Neural cell (in vitro differentiated cells): Measurements from ENCODE around the gene C11orf16. TPM values are rescaled to one million over a fixed set of nuclear protein-coding genes. Genes with fewer than 3 reads are reported as not detected.

Experiments used
- H2AFZ ChIP-seq: fragments of 200-600, 300-800 bp; sonication (generic), shearing (Covaris generic); 2 replicates; pipeline ENCODE4 v1.6.0; 2014; ENCODE audit warnings: low read depth, mild to moderate bottlenecking, antibody characterized with exemption, low read length, moderate library complexity
- H3F3A ChIP-seq: fragments of 200-600 bp; shearing (Covaris generic); 2 replicates; pipeline ENCODE4 v1.6.1; 2016; ENCODE audit warnings: mild to moderate bottlenecking, moderate library complexity, mixed read lengths, antibody characterized with exemption, low read length; ENCODE audit not compliant: insufficient read depth, poor library complexity, severe bottlenecking
- H3K27ac ChIP-seq: fragments of 200-600, 300-800 bp; sonication (generic), shearing (Covaris generic); 2 replicates; pipeline ENCODE4 v1.5.1; 2014; ENCODE audit warnings: mild to moderate bottlenecking, low read length, moderate library complexity
- H3K27me3 ChIP-seq: fragments of 300-800, 200-600 bp; sonication (generic), shearing (Covaris generic); 2 replicates; pipeline ENCODE4 v1.6.0; 2014; ENCODE audit warnings: mild to moderate bottlenecking, low read depth, low read length, moderate library complexity; ENCODE audit not compliant: insufficient read depth
- H3K36me3 ChIP-seq: fragments of 300-800, 200-600 bp; sonication (generic), shearing (Covaris generic); 2 replicates; pipeline ENCODE4 v1.5.1; 2014; ENCODE audit warnings: mild to moderate bottlenecking, antibody characterized with exemption, low read length, moderate library complexity; ENCODE audit not compliant: insufficient read depth
- H3K4me2 ChIP-seq: fragments of 300-800, 200-600 bp; sonication (generic), shearing (Covaris generic); 2 replicates; pipeline ENCODE4 v1.6.0; 2014; ENCODE audit warnings: mild to moderate bottlenecking, low read length
- H3K4me3 ChIP-seq: fragments of 300-800, 200-600 bp; sonication (generic), shearing (Covaris generic); 2 replicates; pipeline ENCODE4 v1.5.1; 2014; ENCODE audit warnings: mild to moderate bottlenecking, low read length, moderate library complexity
- H3K79me2 ChIP-seq: fragments of 200-600 bp; shearing (Covaris generic); replicated peaks from 2 replicates; pipeline ENCODE4 v1.6.0; 2014; ENCODE audit warnings: mild to moderate bottlenecking, low read length, moderate library complexity; ENCODE audit not compliant: insufficient read depth
- H3K9ac ChIP-seq: fragments of 300-800, 200-600 bp; sonication (generic), shearing (Covaris generic); 2 replicates; pipeline ENCODE4 v1.6.1; 2016; ENCODE audit warnings: mild to moderate bottlenecking, low read length, mixed read lengths
- H3K9me2 ChIP-seq: fragments of 200-600 bp; shearing (Covaris generic); 2 replicates; pipeline ENCODE4 v1.6.1; 2016; ENCODE audit warnings: mild to moderate bottlenecking, low read length, mixed read lengths; ENCODE audit not compliant: insufficient read depth
- H3K9me3 ChIP-seq: fragments of 200-600, 300-800 bp; sonication (generic), shearing (Covaris generic); 2 replicates; pipeline ENCODE4 v1.6.1; 2016; ENCODE audit warnings: mild to moderate bottlenecking, mixed run types, low read length, moderate library complexity, mixed read lengths
- H4K20me1 ChIP-seq: fragments of 200-600 bp; shearing (Covaris generic); 2 replicates; pipeline ENCODE4 v1.6.1; 2016; ENCODE audit warnings: mild to moderate bottlenecking, mixed run types; ENCODE audit not compliant: insufficient read depth
- CTCF ChIP-seq: fragments of 450-650 bp; IDR thresholded peaks from 2 replicates; pipeline ENCODE4 v1.5.1; 2014; ENCODE audit warnings: antibody characterized with exemption, mild to moderate bottlenecking, moderate library complexity; ENCODE audit not compliant: poor library complexity, severe bottlenecking
- EP300 ChIP-seq: fragments of 450-650 bp; conservative IDR thresholded peaks from 2 replicates; pipeline ENCODE4 v1.6.1; 2014; ENCODE audit warnings: antibody characterized with exemption, mild to moderate bottlenecking, moderate library complexity; ENCODE audit not compliant: poor library complexity, severe bottlenecking
- EZH2 ChIP-seq: fragments of 200-600, 300-800 bp; shearing (Covaris generic), sonication (generic); IDR thresholded peaks from 2 replicates; pipeline ENCODE4 v1.6.1; 2014; ENCODE audit warnings: antibody characterized with exemption, low read length, borderline replicate concordance, mild to moderate bottlenecking; ENCODE audit not compliant: insufficient read depth, poor library complexity, severe bottlenecking
- MXI1 ChIP-seq: fragments of 450-650 bp; conservative IDR thresholded peaks from 2 replicates; pipeline ENCODE4 v1.6.1; 2014; ENCODE audit warnings: antibody characterized with exemption, mild to moderate bottlenecking; ENCODE audit not compliant: poor library complexity, severe bottlenecking
- POLR2AphosphoS5 ChIP-seq: IDR thresholded peaks from 2 replicates; pipeline ENCODE4 v1.6.1; 2012
- RAD21 ChIP-seq: fragments of 450-650 bp; conservative IDR thresholded peaks from 2 replicates; pipeline ENCODE4 v1.6.1; 2014; ENCODE audit warnings: antibody characterized with exemption, mild to moderate bottlenecking, moderate library complexity
- SMC3 ChIP-seq: fragments of 450-650 bp; conservative IDR thresholded peaks from 2 replicates; pipeline ENCODE4 v1.6.1; 2014; ENCODE audit warnings: antibody characterized with exemption, mild to moderate bottlenecking, moderate library complexity; ENCODE audit not compliant: poor library complexity
- TAF1 ChIP-seq: IDR thresholded peaks from 2 replicates; pipeline ENCODE4 v1.6.1; 2012; ENCODE audit warnings: low read depth
- polyA plus RNA-seq: library from polyadenylated mRNA; depleted of rRNA; stranded (reverse); fragments of >200 nt; gene quantifications from 2 replicates; pipeline ENCODE4 v1.2.3, GENCODE V29; 2014
- TF ChIP-seq, protein P1 (sequence below): IDR thresholded peaks from 2 replicates; pipeline ENCODE4 v1.6.1; 2012; ENCODE audit warnings: borderline replicate concordance

Gene C11orf16
- polyA plus RNA-seq, 1 donor from 2014 or later = not detected

GRCh38 chr11:8959546-8960166, 26.9 kb upstream of the C11orf16 start:
- Histone ChIP-seq H2AFZ (no peak overlapping the region), H3K4me3 (no peak overlapping the region), H3K9me3 (no peaks in the 10 kb centered on the region), H3K79me2 (peaks cover 11% of the 10 kb centered on the region), H3K36me3 (no peaks in the 10 kb centered on the region), H4K20me1 (no peaks in the 10 kb centered on the region), H3K9ac (no peak overlapping the region), H3K4me2 (no peak overlapping the region), H3K9me2 (no peaks in the 10 kb centered on the region), H3K27ac (no peak overlapping the region), H3F3A (no peaks in the 10 kb centered on the region), H3K27me3 (no peaks in the 10 kb centered on the region)
- peak; percentile 42 for TF ChIP-seq SMC3
- no peak for TF ChIP-seq MXI1
- TF ChIP-seq RAD21 = peak; percentile 53
- TF ChIP-seq EZH2 = no peak
- TF ChIP-seq CTCF = peak; percentile 58
- TF ChIP-seq TAF1 = no peak
- TF ChIP-seq POLR2AphosphoS5 = no peak

DNA sequence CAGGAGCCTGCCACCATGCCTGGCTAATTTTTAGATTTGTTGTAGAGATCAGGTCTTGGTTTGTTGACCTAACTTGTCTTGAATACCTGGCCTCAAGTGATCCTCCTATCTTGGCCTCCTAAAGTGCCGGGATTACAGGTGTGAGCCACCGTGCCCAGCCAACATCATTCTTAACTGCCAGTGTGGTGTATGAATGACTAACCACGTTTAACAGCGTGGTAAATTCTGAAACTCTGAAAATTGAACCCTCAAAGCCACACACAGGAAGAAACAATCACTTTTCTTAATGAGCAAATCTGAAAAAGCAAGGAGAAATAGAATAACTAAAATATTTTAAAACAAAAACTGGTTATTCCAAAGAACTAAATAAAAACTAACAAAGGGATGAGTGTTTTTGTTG, 24.1 kb upstream of the C11orf16 start:
- Histone ChIP-seq H3K4me3 (no peak overlapping the region), H3K79me2 (peaks cover 2% of the 10 kb centered on the region), H3K27me3 (no peaks in the 10 kb centered on the region), H3K9me3 (no peaks in the 10 kb centered on the region), H3K36me3 (no peaks in the 10 kb centered on the region), H2AFZ (no peak overlapping the region), H4K20me1 (no peaks in the 10 kb centered on the region), H3K27ac (no peak overlapping the region), H3K9ac (no peak overlapping the region), H3K9me2 (no peaks in the 10 kb centered on the region), H3K4me2 (no peak overlapping the region), H3F3A (no peaks in the 10 kb centered on the region)
- no peak for TF ChIP-seq CTCF

GRCh38 chr11:8948886-8949285, 16.1 kb upstream of the C11orf16 start:
- Histone ChIP-seq H3K9me2 (no peaks in the 10 kb centered on the region), H4K20me1 (no peaks in the 10 kb centered on the region), H3F3A (no peaks in the 10 kb centered on the region), H3K9ac (no peak overlapping the region), H3K27ac (no peak overlapping the region), H2AFZ (no peak overlapping the region), H3K36me3 (no peaks in the 10 kb centered on the region), H3K9me3 (no peaks in the 10 kb centered on the region), H3K79me2 (no peaks in the 10 kb centered on the region), H3K27me3 (no peaks in the 10 kb centered on the region), H3K4me3 (no peak overlapping the region), H3K4me2 (no peak overlapping the region)
- no peak for TF ChIP-seq SMC3
- TF ChIP-seq CTCF = no peak
- TF ChIP-seq TAF1 = no peak
- TF ChIP-seq MXI1 = no peak
- TF ChIP-seq, protein P1, sequence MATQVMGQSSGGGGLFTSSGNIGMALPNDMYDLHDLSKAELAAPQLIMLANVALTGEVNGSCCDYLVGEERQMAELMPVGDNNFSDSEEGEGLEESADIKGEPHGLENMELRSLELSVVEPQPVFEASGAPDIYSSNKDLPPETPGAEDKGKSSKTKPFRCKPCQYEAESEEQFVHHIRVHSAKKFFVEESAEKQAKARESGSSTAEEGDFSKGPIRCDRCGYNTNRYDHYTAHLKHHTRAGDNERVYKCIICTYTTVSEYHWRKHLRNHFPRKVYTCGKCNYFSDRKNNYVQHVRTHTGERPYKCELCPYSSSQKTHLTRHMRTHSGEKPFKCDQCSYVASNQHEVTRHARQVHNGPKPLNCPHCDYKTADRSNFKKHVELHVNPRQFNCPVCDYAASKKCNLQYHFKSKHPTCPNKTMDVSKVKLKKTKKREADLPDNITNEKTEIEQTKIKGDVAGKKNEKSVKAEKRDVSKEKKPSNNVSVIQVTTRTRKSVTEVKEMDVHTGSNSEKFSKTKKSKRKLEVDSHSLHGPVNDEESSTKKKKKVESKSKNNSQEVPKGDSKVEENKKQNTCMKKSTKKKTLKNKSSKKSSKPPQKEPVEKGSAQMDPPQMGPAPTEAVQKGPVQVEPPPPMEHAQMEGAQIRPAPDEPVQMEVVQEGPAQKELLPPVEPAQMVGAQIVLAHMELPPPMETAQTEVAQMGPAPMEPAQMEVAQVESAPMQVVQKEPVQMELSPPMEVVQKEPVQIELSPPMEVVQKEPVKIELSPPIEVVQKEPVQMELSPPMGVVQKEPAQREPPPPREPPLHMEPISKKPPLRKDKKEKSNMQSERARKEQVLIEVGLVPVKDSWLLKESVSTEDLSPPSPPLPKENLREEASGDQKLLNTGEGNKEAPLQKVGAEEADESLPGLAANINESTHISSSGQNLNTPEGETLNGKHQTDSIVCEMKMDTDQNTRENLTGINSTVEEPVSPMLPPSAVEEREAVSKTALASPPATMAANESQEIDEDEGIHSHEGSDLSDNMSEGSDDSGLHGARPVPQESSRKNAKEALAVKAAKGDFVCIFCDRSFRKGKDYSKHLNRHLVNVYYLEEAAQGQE = no peak
- TF ChIP-seq POLR2AphosphoS5 = no peak
- TF ChIP-seq EP300 = no peak
